NCI-H82 treated with DMSO at 0.1 percent for 48 hours (cell line): Measurements from ENCODE around the gene ACP4.

Experiments
- DNase-seq: peaks from one replicate; lab custom pipeline; 2025; ENCODE audit not compliant: unreplicated experiment; lab: John Stamatoyannopoulos, UW

The ACP4 gene

GRCh38 chr19:50839712-50840655, 49.8 kb downstream of the ACP4 start:
- no peak for DNase-seq

- DNase-seq: no peak
Observed at GRCh38 chr19:50842130-50842529, 51.9 kb downstream of the ACP4 start.

GRCh38 chr19:50843205-50843604, 53.0 kb downstream of the ACP4 start:
- no peak for DNase-seq

DNA sequence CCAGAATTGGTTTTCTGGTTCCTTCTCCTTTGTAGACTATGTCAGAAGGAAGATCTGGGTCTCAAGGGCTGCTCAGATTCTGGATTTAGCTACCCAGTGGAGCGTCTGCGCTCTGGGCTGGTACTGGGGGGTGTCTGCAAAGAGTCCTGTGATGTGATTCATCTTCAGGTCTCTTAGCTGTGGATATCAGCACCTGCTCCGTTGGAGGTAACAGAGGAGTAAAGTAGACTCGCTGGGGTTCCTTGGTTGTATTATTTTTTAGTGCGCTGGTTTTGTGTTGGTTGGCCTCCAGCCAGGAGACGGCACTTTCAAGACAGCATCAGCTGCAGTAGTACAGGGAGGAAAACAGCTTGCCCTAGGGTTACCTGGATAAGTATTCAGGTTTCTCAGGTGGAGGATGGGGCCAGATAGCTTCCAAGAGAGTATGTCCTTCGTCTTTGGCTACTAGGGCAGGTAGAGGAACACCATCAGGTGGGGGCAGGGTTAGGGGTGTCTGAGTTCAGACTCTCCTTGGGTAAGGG, 53.5 kb downstream of the ACP4 start:
- no peak for DNase-seq

DNA sequence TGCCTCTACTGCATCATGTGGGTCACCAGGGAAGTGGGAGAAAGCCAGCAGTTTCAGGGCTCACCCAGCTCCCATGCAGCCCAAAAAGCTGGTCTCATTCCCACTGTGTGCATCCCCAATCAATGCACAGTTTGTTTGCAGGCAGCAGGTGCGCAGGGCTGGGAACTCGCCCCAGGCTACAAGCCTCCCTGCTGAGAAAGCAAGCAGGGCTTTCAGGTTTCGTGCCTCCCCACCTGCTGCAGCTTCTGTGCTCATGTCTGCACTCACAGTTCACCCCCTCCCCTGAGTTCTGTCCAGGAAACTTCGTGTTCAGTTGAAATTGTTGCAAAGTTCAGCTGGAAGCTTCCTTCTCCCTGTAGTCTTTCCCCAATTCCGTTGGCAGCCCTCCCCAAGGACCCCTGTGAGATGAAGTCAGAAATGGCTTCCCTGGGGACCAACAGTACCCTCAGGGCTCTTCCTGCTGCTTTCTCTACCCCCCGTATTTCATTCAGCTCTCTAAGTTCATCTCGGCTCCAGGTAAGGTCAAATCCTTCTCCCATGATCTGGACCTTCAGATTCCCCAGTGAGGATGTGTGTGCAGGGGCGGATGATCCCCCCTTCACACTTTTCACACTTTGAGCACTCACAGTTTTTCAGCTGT, 54.2 kb downstream of the ACP4 start:
- no peak for DNase-seq
